ENCODE results near the gene APLN.

APLN gene

GRCh38 chrX:129640737-129641136 is 14.0 kb downstream of the APLN start:
- DNase-seq (ENCODE audit: low spot score), result no peak

- DNase-seq (ENCODE audit: low spot score), result no peak
These were observed 15.8 kb downstream of the APLN start for GRCh38 chrX:129638917-129639316.

GRCh38 chrX:129637217-129638109 is 17.3 kb downstream of the APLN start:
- peak; percentile 66 for DNase-seq (ENCODE audit: low spot score)

GRCh38 chrX:129636175-129636681 is 18.5 kb downstream of the APLN start:
- DNase-seq (ENCODE audit: low spot score), result peak; percentile 13

GRCh38 chrX:129634541-129634940 is 20.2 kb downstream of the APLN start:
- DNase-seq (ENCODE audit: low spot score), result no peak

- peak; percentile 58 for DNase-seq (ENCODE audit: low spot score)
These were observed 22.3 kb downstream of the APLN start for GRCh38 chrX:129632443-129632842.

GRCh38 chrX:129631849-129632248 is 22.9 kb downstream of the APLN start:
- DNase-seq (ENCODE audit: low spot score), result no peak

- DNase-seq (ENCODE audit: low spot score), result no peak
These were observed 24.9 kb downstream of the APLN start for GRCh38 chrX:129629837-129630236.

GRCh38 chrX:129626026-129626425 is 28.7 kb downstream of the APLN start:
- no peak for DNase-seq (ENCODE audit: low spot score)

GRCh38 chrX:129622757-129623301 is 31.9 kb downstream of the APLN start:
- no peak for DNase-seq (ENCODE audit: low spot score)

- no peak for DNase-seq (ENCODE audit: low spot score)
These were observed 35.8 kb downstream of the APLN start for GRCh38 chrX:129618997-129619396.

- DNase-seq (ENCODE audit: low spot score), result no peak
These were observed 37.3 kb downstream of the APLN start for GRCh38 chrX:129617420-129617819.

- DNase-seq (ENCODE audit: low spot score), result no peak
These were observed 40.1 kb downstream of the APLN start for GRCh38 chrX:129614481-129615255.

GRCh38 chrX:129613596-129613995 is 41.2 kb downstream of the APLN start:
- no peak for DNase-seq (ENCODE audit: low spot score)

- DNase-seq (ENCODE audit: low spot score), result no peak
These were observed 42.4 kb downstream of the APLN start for GRCh38 chrX:129612396-129612795.

- DNase-seq (ENCODE audit: low spot score), result no peak
These were observed 45.4 kb downstream of the APLN start for GRCh38 chrX:129609395-129609794.

GRCh38 chrX:129608496-129608895 is 46.3 kb downstream of the APLN start:
- no peak for DNase-seq (ENCODE audit: low spot score)

- DNase-seq (ENCODE audit: low spot score), result peak; percentile 61
These were observed 47.8 kb downstream of the APLN start for GRCh38 chrX:129606918-129607317.

GRCh38 chrX:129600981-129601424 is 53.8 kb downstream of the APLN start:
- peak; percentile 34 for DNase-seq (ENCODE audit: low spot score)

- no peak for DNase-seq (ENCODE audit: low spot score)
These were observed 54.8 kb downstream of the APLN start for GRCh38 chrX:129599996-129600395.

GRCh38 chrX:129599499-129599898 is 55.3 kb downstream of the APLN start:
- no peak for DNase-seq (ENCODE audit: low spot score)

- no peak for DNase-seq (ENCODE audit: low spot score)
These were observed 56.9 kb downstream of the APLN start for GRCh38 chrX:129597905-129598304.

- no peak for DNase-seq (ENCODE audit: low spot score)
These were observed 58.7 kb downstream of the APLN start for GRCh38 chrX:129596077-129596476.
